GM11168 (cell line): ENCODE measurements around the gene OSTF1.

ENCODE experiments used
- in situ Hi-C: fragments of 300-500 bp; cut with MboI; formaldehyde crosslinking; loops from one replicate; pipeline ENCODE4 v1.12.0; 2022; ENCODE audit warnings: low sequenced_read_pairs; ENCODE audit not compliant: unreplicated experiment

The OSTF1 gene

GRCh38 chr9:75152416-75152815 is 64.1 kb downstream of the OSTF1 start:
- in situ Hi-C loops = no loop called here

DNA sequence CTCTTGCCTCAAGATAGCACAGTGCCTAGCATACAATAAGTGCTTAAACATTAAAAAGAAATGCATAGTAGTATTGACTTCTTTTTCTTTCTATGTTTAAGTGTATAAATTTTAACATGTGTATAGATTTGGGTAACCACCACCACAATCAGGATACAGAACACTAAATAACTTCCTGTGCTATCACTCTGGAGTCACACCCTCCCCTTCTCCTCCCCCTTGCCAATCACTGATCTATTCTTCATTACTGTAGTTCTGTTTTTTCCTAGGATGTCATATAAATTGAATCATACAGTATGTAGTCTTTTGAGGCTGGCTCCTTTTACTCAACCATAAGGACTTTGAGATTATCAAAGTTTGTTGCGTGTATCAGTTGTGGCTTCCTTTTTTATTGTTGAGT is 68.5 kb downstream of the OSTF1 start:
- in situ Hi-C loops = no loop called here

DNA sequence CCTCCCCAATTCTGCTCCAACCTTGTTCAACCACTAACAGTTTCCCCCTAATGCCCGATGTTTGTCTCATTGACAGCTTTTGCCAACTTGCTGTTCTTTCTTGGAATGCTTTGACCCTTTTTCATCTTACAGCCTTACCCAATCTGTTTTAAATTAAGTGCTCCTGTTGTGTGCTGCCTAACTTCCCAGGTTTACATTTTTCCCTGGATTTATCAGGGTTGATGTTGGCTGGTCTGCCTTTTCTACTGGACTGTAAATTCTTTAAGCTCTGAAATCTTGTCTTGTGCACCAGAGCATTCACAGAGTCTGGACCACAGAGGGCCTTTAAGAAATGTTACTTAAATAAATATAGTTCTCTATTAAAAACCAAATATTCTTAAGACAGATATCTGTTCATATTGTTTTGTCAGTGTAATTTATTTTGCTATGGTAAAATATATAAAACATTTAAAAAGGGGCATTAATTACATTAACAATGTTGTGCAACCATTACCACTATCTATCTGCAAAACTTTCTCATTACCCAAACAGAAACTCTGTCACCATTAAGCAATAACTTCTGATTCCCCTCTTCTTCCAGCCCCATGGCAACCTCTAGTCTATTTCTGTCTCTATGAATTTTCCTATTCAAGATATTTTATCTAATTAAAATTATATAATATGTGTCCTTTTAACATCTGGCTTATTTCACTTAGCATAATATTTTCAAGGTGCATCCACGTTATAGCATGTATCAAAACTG is 73.0 kb downstream of the OSTF1 start:
- in situ Hi-C loops = no loop called here

DNA sequence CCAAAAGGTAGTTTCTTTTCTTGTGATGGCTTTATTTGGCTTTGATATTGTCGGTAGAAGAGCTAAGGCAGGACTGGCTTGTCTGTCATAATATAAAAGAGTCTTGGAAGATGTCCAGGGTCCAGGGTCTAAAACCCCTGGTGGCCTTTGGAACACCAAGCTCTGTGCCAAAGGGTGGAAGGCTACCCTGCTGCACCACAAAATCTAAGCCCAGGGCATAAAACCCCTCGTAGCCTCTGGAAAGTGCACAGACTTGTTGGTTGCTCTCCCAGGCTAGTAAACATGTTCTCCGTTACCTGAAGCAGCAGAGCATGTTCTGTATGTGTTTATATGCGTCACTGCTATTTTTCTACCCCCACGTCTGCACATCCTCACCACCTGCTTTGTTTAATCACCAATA is 75.5 kb downstream of the OSTF1 start:
- in situ Hi-C loops = no loop called here

DNA sequence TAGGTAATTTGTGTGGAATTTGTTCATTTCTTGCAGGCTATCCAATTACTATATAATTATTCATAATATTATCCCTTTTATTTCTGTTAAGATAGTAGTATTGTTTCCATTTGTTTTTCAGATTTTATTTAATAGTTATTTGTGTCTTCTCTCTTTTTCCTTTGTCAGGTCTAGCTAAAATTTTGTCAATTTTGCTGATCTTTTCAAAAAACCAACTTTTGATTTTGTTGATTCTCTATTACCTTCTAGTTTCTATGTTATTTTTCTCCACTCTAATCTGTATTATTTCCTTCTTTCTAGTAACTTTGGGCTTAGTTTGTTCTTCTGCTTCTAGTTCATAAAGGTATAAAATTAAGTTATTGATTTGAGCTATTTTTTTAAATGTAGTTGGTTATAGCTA is 76.3 kb downstream of the OSTF1 start:
- in situ Hi-C loops = no loop called here

GRCh38 chr9:75167281-75167680 is 79.0 kb downstream of the OSTF1 start:
- in situ Hi-C loops = no loop called here

DNA sequence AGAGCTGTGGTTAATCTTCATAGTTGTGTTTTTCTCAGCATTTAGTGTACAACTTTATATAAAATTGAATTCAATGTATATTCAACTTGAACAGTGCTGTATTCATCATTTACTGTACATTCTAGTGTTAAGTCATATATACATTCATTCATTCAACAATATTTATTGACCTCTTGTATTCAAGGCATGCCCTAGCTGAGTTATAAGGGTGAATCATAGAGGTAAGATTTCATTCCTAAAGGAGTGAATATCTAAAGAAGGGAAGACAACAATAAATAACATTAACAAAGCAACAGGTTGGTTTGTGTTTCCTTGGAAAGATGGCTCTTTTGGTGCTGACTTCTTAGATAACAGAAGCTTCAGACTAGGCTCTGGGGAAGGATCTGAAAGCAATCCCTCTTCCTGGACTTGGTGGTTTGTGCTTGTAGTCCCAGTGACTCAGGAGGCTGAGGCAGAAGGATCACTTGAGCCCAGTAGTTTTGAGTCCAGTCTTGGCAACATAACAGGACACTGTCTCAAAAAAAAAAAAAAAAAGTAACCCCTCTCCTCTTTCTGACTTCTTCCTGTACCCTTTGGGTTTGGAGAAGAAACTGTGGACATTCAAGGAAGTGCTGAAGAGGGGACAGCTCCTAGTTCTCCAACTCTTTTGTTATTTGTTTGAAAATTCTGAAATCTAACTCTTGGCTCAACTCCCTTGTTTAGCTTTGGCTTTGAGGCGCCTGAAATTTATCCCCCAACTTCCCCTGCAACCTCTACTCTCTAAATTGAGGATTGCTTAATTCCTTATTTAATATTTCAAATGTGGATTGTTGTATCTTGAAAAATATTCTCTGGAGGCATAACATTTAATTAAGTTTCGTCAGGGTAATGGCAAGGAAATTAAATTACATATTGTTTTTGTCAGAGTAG is 80.2 kb downstream of the OSTF1 start:
- in situ Hi-C loops = no loop called here

DNA sequence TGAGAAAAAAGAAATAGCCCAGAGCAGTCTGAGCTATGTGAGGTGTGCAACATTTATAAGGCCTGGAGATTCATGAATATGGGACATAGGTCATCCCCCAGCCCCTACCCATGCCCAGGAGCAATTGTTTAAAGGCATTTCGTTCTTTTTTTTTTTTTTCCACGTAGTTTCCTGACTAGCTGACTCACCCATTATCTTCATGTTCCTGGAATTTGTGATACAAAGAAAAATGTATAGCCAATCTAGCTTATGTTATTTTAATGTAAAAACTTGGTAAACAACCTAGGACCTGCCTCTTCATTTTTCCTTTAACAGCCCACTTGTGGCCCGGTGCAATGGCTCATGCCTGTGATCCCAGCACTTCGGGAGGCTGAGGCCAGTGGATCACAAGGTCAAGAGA is 81.3 kb downstream of the OSTF1 start:
- in situ Hi-C loops = no loop called here

DNA sequence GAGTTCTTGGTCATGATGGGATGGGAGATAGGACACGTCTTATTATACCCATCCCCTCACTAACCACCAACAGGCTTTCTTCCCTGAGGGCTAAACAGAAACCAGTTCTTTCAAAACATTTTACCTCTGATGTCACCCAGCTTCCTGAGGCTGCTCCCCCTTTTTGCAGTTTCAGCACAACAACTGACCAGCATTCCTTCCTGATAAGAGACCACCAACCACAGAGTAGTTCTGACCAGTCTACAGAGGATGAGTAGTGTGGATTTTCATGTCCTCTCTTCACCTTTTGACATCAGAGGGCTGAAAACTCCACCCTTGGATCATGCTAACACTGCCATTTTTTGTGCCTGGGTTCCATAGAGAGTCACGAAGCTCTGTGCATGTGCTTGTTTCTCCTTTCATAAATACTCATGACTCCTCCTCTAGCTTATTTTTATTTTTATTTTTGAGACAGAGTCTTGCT is 82.6 kb downstream of the OSTF1 start:
- in situ Hi-C loops = no loop called here

DNA sequence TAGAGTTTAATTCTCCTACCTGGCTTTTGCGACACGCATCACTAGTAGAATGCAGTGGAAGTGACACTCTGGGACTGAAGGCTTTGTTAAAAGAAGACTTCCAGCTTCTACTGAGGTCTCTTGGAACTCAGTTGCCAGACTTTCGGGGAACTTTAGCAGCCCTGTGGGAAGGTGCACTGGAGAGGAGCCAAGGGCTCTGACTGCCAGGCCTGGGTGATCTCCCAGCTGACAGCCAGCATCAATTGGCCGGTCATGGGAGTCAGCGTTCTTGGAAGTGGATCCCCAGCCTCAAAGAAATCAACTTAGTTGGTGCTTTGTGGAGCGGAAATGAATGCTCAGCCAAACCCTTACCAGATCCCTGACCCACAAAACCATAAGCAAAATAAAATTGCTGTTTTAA is 87.1 kb downstream of the OSTF1 start:
- in situ Hi-C loops = no loop called here

GRCh38 chr9:75176037-75176436 is 87.7 kb downstream of the OSTF1 start:
- in situ Hi-C loops = no loop called here

DNA sequence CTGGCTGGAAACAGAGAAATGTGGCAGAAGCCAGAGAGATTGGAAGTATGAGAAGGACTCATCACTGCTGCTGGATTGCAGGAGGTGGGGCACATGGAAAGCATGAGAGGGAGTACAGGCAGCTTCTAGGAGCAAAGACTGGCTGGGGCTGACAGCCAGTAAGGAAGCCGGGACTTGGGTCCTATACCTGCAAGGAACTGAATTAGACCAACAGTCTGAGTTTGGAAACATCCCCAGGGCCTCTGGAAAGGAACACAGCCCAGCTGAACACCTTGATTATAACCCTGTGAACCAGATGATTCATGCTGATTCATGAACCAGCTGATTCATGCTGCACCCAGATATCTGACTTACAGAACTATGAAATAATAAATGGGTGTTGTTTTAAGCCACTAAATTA is 93.4 kb downstream of the OSTF1 start:
- in situ Hi-C loops = no loop called here

DNA sequence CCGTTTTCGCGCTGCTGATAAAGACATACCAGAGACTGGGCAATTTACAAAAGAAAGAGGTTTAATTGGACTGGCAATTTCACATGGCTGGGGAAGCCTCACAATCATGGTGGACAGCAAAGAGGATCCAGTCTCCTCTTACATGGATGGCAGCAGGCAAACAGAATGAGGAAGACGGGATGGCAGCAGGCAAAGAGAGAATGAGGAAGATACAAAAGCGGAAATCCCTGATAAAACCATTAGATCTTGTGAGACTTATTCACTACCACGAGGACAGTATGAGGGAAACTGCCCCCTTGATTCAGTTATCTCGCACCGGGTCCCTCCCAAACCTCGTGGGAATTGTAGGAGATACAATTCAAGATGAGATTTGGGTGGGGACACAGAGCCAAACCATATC is 95.0 kb downstream of the OSTF1 start:
- in situ Hi-C loops = no loop called here

DNA sequence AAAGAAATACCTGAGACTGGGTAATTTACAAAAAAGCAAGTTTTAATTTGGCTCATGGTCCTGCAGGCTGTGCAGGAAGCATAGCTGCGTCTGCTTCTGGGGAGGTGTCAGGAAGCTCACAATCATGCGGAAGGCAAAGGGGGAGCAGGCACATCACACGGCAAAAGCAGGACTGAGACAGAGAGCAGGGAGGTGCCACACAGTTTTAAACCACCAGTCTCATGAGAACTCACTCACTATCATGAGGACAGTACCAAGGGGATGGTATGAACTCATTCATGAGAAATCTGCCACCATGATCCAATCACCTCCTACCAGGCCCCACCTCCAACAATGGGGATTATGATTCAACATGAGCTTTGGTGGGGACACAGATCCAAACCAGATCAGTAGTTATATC is 96.2 kb downstream of the OSTF1 start:
- in situ Hi-C loops = no loop called here

DNA sequence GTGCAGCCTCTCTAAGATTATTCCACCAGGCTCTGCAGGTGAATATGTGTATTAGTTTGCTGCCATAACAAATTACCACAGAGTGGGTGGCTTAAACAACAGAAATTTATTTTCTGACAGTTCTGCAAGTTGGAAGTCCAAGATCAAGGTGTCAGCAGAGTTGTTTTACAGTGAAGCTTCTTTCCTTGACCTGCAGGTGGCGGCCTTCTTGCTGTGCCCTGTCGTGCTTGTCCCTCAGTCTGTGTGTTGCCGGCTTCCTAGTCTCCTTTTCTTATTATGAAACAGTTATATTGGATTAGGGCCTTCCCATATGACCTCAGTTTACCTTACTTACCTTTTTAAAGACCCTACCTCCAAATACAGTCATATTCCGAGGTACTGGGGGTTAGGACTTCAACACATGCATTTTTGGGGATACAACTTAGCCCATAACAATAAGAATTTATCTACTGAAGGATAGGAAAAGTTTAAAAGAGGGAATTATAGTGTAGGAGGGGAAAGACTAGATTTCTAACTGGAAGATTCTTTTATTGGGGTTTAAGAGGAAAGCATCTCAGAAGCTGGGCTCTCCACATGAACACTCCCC is 97.4 kb downstream of the OSTF1 start:
- in situ Hi-C loops = no loop called here

- in situ Hi-C loops = no loop called here
Measured at GRCh38 chr9:75186767-75187380, 98.6 kb downstream of the OSTF1 start.

DNA sequence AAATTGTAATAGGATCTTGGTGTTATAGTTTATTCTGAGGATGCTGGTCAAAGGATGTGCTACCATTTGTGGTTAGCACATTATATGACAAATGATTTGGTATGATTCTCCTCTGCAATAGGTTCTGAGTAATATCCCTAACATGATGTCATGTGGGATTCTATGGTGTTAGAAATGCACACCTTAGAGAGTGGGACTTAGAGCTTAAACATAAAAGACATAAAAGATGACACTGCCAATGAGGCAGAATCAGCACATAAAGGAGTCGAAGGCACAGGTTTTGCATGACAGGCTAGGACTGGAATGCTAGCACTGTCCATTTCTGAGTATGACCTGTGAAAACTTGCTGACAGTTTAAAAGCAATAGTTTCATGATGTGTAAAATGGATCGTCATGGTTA is 100.4 kb downstream of the OSTF1 start:
- in situ Hi-C loops = no loop called here

DNA sequence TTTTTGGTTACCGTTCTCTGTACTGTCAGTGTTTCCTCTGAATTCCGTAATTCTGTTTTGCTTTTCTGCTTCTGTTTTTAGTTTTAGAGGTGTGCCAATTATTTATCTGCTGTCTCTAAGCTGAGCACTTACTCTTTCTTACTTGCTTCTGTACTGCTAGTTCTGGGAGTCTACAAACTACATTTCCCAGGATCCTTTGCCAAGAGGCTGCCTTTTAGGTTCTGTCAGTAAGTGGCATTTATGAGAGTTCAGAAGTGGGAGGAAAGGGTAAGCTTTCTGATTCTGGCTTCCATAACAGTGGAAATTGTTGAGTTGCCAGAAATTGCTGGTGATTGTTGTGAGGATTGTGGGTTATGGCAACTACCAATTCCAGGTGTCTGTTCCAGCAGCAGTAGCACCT is 102.4 kb downstream of the OSTF1 start:
- in situ Hi-C loops = no loop called here
